NCI-H1105 (cell line): ENCODE results near the gene GLYATL2.

Experiments
- DNase-seq: peaks from one replicate; lab custom pipeline; 2025; lab: John Stamatoyannopoulos, UW

The GLYATL2 gene

GRCh38 chr11:58844361-58845005 lies at the start of gene GLYATL2:
TSS of gene GLYATL2 (minus strand) at chr11:58844704. CDS start at chr11:58839612, 5,092 bp downstream.
- no peak for DNase-seq

- DNase-seq = no peak
These were observed 49.4 kb upstream of the GLYATL2 start for GRCh38 chr11:58893899-58894298.

- DNase-seq = no peak
These were observed 44.1 kb upstream of the GLYATL2 start for GRCh38 chr11:58888579-58888978.

- no peak for DNase-seq
These were observed 42.9 kb upstream of the GLYATL2 start for GRCh38 chr11:58887452-58887851.

- DNase-seq = no peak
These were observed 36.1 kb upstream of the GLYATL2 start for GRCh38 chr11:58880625-58881024.

- no peak for DNase-seq
These were observed 35.7 kb upstream of the GLYATL2 start for GRCh38 chr11:58880166-58880565.

GRCh38 chr11:58867556-58867955 lies 23.1 kb upstream of the GLYATL2 start:
- DNase-seq = no peak

- DNase-seq = no peak
These were observed 22.3 kb upstream of the GLYATL2 start for GRCh38 chr11:58866788-58867187.

GRCh38 chr11:58864335-58864734 lies 19.8 kb upstream of the GLYATL2 start:
- DNase-seq = no peak

GRCh38 chr11:58863697-58864096 lies 19.2 kb upstream of the GLYATL2 start:
- no peak for DNase-seq

- DNase-seq = no peak
These were observed 17.0 kb upstream of the GLYATL2 start for GRCh38 chr11:58861533-58861932.

GRCh38 chr11:58856806-58857205 lies 12.3 kb upstream of the GLYATL2 start:
- no peak for DNase-seq

- DNase-seq = no peak
These were observed 882 bp upstream of the GLYATL2 start for GRCh38 chr11:58845386-58845785.

- DNase-seq = no peak
These were observed 6.7 kb downstream of the GLYATL2 start for GRCh38 chr11:58837707-58838388.

GRCh38 chr11:58832056-58832645 lies 12.4 kb downstream of the GLYATL2 start:
- DNase-seq = no peak

- no peak for DNase-seq
These were observed 13.7 kb downstream of the GLYATL2 start for GRCh38 chr11:58830673-58831301.

GRCh38 chr11:58829786-58830185 lies 14.7 kb downstream of the GLYATL2 start:
- no peak for DNase-seq

GRCh38 chr11:58813693-58814092 lies 30.8 kb downstream of the GLYATL2 start:
- DNase-seq = no peak

- DNase-seq = no peak
These were observed 33.0 kb downstream of the GLYATL2 start for GRCh38 chr11:58811499-58811898.

- no peak for DNase-seq
These were observed 37.2 kb downstream of the GLYATL2 start for GRCh38 chr11:58807343-58807742.

GRCh38 chr11:58805065-58805464 lies 39.4 kb downstream of the GLYATL2 start:
- DNase-seq = no peak

- no peak for DNase-seq
These were observed 42.4 kb downstream of the GLYATL2 start for GRCh38 chr11:58801974-58802545.

GRCh38 chr11:58801302-58801701 lies 43.2 kb downstream of the GLYATL2 start:
- DNase-seq = no peak
